Transverse colon (tissue), 4 donors: ENCODE measurements around the gene PCBP3. TPM values are rescaled to one million over a fixed set of nuclear protein-coding genes. Genes with fewer than 3 reads are reported as not detected.
A peak's percentile ranks its signal among the peaks of the same experiment; 100 is the strongest.
"Not testable (repeated sequence)": the region's sequence is repeated elsewhere in the genome, so short reads cannot be mapped to it uniquely, and the experiment has no call there.

Experiments used
- DNase-seq: peaks from one replicate; pipeline ENCODE4 v3.0.0-alpha.2; 2019
- H3K27ac ChIP-seq, 4 donors: fragments of 200-600 bp; sonication (generic); 2 replicates each; pipeline ENCODE4 v1.5.1; 2016 to 2018; ENCODE audit warnings: inconsistent platforms in 4 of 4
- H3K27me3 ChIP-seq: fragments of 200-600 bp; sonication (generic); 2 replicates; pipeline ENCODE4 v1.5.1; 2017; ENCODE audit warnings: inconsistent platforms
- H3K36me3 ChIP-seq, 4 donors: fragments of 200-600 bp; sonication (generic); 2 replicates each; pipeline ENCODE4 v1.5.1; 2017 to 2019; ENCODE audit warnings: inconsistent platforms in 4 of 4
- H3K4me1 ChIP-seq, 4 donors: fragments of 200-600 bp; sonication (generic); 2 replicates each; pipeline ENCODE4 v1.5.1; 2017 to 2020; ENCODE audit warnings: inconsistent platforms in 4 of 4
- H3K4me3 ChIP-seq, 4 donors: fragments of 200-600 bp; sonication (generic); 1 replicate in 1 of 4; 2 replicates in 3 of 4; pipeline versions ENCODE4 v1.5.1 to v1.6.1; 2017 to 2019; ENCODE audit warnings: inconsistent platforms in 4 of 4
- H3K9me3 ChIP-seq, 2 donors: fragments of 200-600 bp; sonication (generic); 2 replicates each; pipeline ENCODE4 v1.5.1; 2017 to 2019; ENCODE audit warnings: inconsistent platforms in 2 of 2
- CTCF ChIP-seq, 5 experiments: fragments of 200-600 bp in 3 of 5; fragments of 450-650 bp in 2 of 5; sonication (generic) in 3 of 5; IDR thresholded peaks; 1 replicate in 2 of 5; 2 replicates in 3 of 5; pipeline ENCODE4 v1.5.1; 2016 to 2017; ENCODE audit warnings: antibody characterized with exemption in 5 of 5, inconsistent platforms in 3 of 5, mild to moderate bottlenecking in 2 of 5, moderate library complexity in 1 of 5
- EP300 ChIP-seq: sonication (generic); formaldehyde crosslinking; IDR thresholded peaks from one replicate; pipeline ENCODE4 v1.6.1; 2017; ENCODE audit warnings: antibody characterized with exemption, low read depth
- POLR2A ChIP-seq: fragments of 450-650 bp; IDR thresholded peaks from one replicate; pipeline ENCODE4 v1.6.1; 2016; ENCODE audit warnings: antibody characterized with exemption, mild to moderate bottlenecking, moderate library complexity
- POLR2AphosphoS5 ChIP-seq, 3 donors: sonication (generic); formaldehyde crosslinking; IDR thresholded peaks; one replicate each; pipeline ENCODE4 v1.6.1; 2016; ENCODE audit warnings: antibody characterized with exemption in 3 of 3
- WGBS, 2 donors: methylation state at CpG; one replicate each; pipeline ENCODE4 v1.1.5; 2018; ENCODE audit warnings: low coverage in 1 of 2; 5-methylcytosine and 5-hydroxymethylcytosine counted together
- in situ Hi-C, 4 donors: fragments of 200-750 bp; cut with MboI; loops; one replicate each; pipeline versions ENCODE4 v1.15.0 to v1.15.1; 2017; ENCODE audit warnings: low sequenced_read_pairs in 3 of 4, low pct_ligation_motif_present in 1 of 4, low pct_unique_long_range_greater_than_20kb in 1 of 4
- intact Hi-C: fragments of 100-400 bp; cut with DNase I; formaldehyde crosslinking; loops from one replicate; pipeline ENCODE4 v1.15.1; 2023; ENCODE audit warnings: low total_unique reads
- total RNA-seq, 4 donors: library from RNA; depleted of rRNA; stranded (reverse); fragments of >200 nt; gene quantifications; one replicate each; pipeline ENCODE4 v1.1.0, GENCODE V29; 2016

The PCBP3 gene
- total RNA-seq, 4 donors from 2014 or later, result 0.80 to 7.8 (median 5.3) TPM

GRCh38 chr21:45974073-45975019, 330.8 kb downstream of the PCBP3 start:
- in situ Hi-C loops, result loop anchor here in 1 of 4 donors (25.0 kb wide), 1 partner anchor 138 kb away; no protein-coding TSS in a partner anchor

GRCh38 chr21:45975020-45975666, 331.6 kb downstream of the PCBP3 start:
- Histone ChIP-seq H3K9me3 (no peaks in the 10 kb centered on the region), H3K36me3 (no peaks in the 10 kb centered on the region), H3K4me1 (peaks cover 45 to 76% (median 51%) of the 10 kb centered on the region in 4 donors), H3K4me3 (peak overlapping the region; percentile 7 to 57 (median 35)), H3K27me3 (peaks cover 70% of the 10 kb centered on the region), H3K27ac (peak overlapping the region; percentile 87 to 96 (median 90))
- in situ Hi-C loops, result no loop called here
- 6% methylated on average over 30 of the region's 33 CpGs; no CpG with 5 or more reads in 1 of the 2 donors for WGBS, 2 donors
- DNase-seq, result peak; percentile 57
- TF ChIP-seq POLR2A, result no peak
- TF ChIP-seq EP300, result no peak
- peak in 2 of 5 experiments; percentile 11 to 21 for TF ChIP-seq CTCF (IDR thresholded peaks at IDR 0.05)
- peak; percentile 6 to 41 (median 18) for TF ChIP-seq POLR2AphosphoS5 (IDR thresholded peaks at IDR 0.05)
- intact Hi-C loops, result loop anchor here (10.0 kb wide), 1 partner anchor 50 kb away; no protein-coding TSS in a partner anchor

More at GRCh38 chr21:45974073-45975019, 330.8 kb downstream of the PCBP3 start:
- 1% methylated on average over 54 of the region's 59 CpGs; no CpG with 5 or more reads in 1 of the 2 donors for WGBS, 2 donors
- Histone ChIP-seq H3K27me3 (peaks cover 64% of the 10 kb centered on the region), H3K36me3 (no peaks in the 10 kb centered on the region), H3K9me3 (no peaks in the 10 kb centered on the region), H3K27ac (peak overlapping the region; percentile 87 to 96 (median 90)), H3K4me1 (peaks cover 45 to 73% (median 49%) of the 10 kb centered on the region in 4 donors), H3K4me3 (peak overlapping the region; percentile 12 to 57 (median 35))
- no peak for TF ChIP-seq POLR2A
- peak in 1 of 3 donors; percentile 3 for TF ChIP-seq POLR2AphosphoS5 (IDR thresholded peaks at IDR 0.05)
- intact Hi-C loops, result loop anchor here (5.0 to 10.0 kb wide), 2 partner anchors 50 to 138 kb away; no protein-coding TSS in a partner anchor
- peak; percentile 31 for DNase-seq

- Histone ChIP-seq H3K4me1 (peaks cover 43 to 72% (median 45%) of the 10 kb centered on the region in 4 donors), H3K27ac (peak overlapping the region; percentile 87 to 96 (median 90)), H3K27me3 (peaks cover 70% of the 10 kb centered on the region)
- H3K9me3 ChIP-seq, DNase-seq, H3K4me3 ChIP-seq, in situ Hi-C loops, H3K36me3 ChIP-seq: not testable (repeated sequence)
- intact Hi-C loops, result loop anchor here (10.0 kb wide), 1 partner anchor 49 kb away; no protein-coding TSS in a partner anchor
- WGBS, 2 donors, result 36 to 62% methylated on average over 4 to 13 of the region's 13 CpGs
Measured at GRCh38 chr21:45975667-45976409, 332.3 kb downstream of the PCBP3 start.

GRCh38 chr21:45976701-45977311, 333.3 kb downstream of the PCBP3 start:
- Histone ChIP-seq H3K9me3 (no peaks in the 10 kb centered on the region), H3K4me1 (peaks cover 35 to 69% (median 38%) of the 10 kb centered on the region in 4 donors), H3K27ac (peak overlapping the region; percentile 87 to 96 (median 90)), H3K36me3 (no peaks in the 10 kb centered on the region), H3K4me3 (no peak overlapping the region), H3K27me3 (peaks cover 67% of the 10 kb centered on the region)
- intact Hi-C loops, result loop anchor here (10.0 kb wide), 1 partner anchor 48 kb away; no protein-coding TSS in a partner anchor
- in situ Hi-C loops, result no loop called here
- 46% methylated on average over 11 of the region's 11 CpGs; no CpG with 5 or more reads in 1 of the 2 donors for WGBS, 2 donors
- DNase-seq, result peak; percentile 10
- TF ChIP-seq POLR2AphosphoS5 (IDR thresholded peaks at IDR 0.05), result no peak
- no peak for TF ChIP-seq POLR2A
- no peak for TF ChIP-seq EP300
- no peak for TF ChIP-seq CTCF (IDR thresholded peaks at IDR 0.05)
